ENCODE data around the gene ANKDD1B. TPM values are rescaled to one million over a fixed set of nuclear protein-coding genes. Genes with fewer than 3 reads are reported as not detected.
"Not testable (repeated sequence)": the region's sequence is repeated elsewhere in the genome, so short reads cannot be mapped to it uniquely, and the experiment has no call there.

ANKDD1B gene
- 0.37 and 1.0 TPM in 2 replicates for total RNA-seq

GRCh38 chr5:75611311-75612225 is at the start of gene ANKDD1B:
TSS of gene ANKDD1B (plus strand) at chr5:75611453. CDS start at chr5:75611635, 182 bp downstream.
- no peak for TF ChIP-seq CTCF (IDR thresholded peaks at IDR 0.05)
- Mint-ChIP-seq H3K36me3 (ENCODE audit: low read depth) (no peaks in the 10 kb centered on the region), H3K4me3 (peak within 1 kb of the TSS; percentile 49), H3K4me1 (peaks cover 16% of the 10 kb centered on the region), H3K27me3 (peaks cover 17% of the 10 kb centered on the region), H3K27ac (no peak within 1 kb of the TSS), H3K9me3 (no peaks in the 10 kb centered on the region)
- CTCF ChIA-PET = no interaction called here
- ATAC-seq (ENCODE audit: low read depth) (no peak), DNase-seq (peak; percentile 15)
- intact Hi-C loops (cut with micrococcal nuclease) = no loop called here
- POLR2A ChIA-PET = no interaction called here

- POLR2A ChIA-PET = interaction anchor here (0.6 to 2.0 kb wide), 4 partner anchors 9 to 55 kb away, joined by 3 to 7 read pairs (median 5); partner anchors contain the start of genes CERT1 and POLK
- Mint-ChIP-seq H3K4me3 (peak overlapping the region; percentile 76), H3K9me3 (peaks cover 14% of the 10 kb centered on the region), H3K27ac (peak overlapping the region; percentile 88), H3K36me3 (ENCODE audit: low read depth) (peaks cover 46% of the 10 kb centered on the region), H3K4me1 (peaks cover 39% of the 10 kb centered on the region)
- H3K27me3 Mint-ChIP-seq; CTCF ChIA-PET; ATAC-seq (ENCODE audit: low read depth); DNase-seq: not testable (repeated sequence)
- intact Hi-C loops (cut with micrococcal nuclease) = loop anchor here (1.0 to 2.0 kb wide), 4 partner anchors 15 to 151 kb away; partner anchors contain the start of genes CERT1, POC5 and POLK
Measured at GRCh38 chr5:75565991-75566709, 45.1 kb upstream of the ANKDD1B start.

- ChIA-PET POLR2A (interaction anchor here (0.9 to 2.0 kb wide), 6 partner anchors 9 to 151 kb away, joined by 3 to 7 read pairs (median 4); partner anchors contain the start of genes CERT1, POC5 and POLK), CTCF (no interaction called here)
- Mint-ChIP-seq H3K4me1 (peaks cover 46% of the 10 kb centered on the region), H3K36me3 (ENCODE audit: low read depth) (peaks cover 43% of the 10 kb centered on the region), H3K27ac (peak overlapping the region; percentile 88), H3K4me3 (peak overlapping the region; percentile 76), H3K27me3 (no peaks in the 10 kb centered on the region), H3K9me3 (peaks cover 11% of the 10 kb centered on the region)
- peak; percentile 83 for ATAC-seq (ENCODE audit: low read depth)
- intact Hi-C loops (cut with micrococcal nuclease) = loop anchor here (1.0 to 2.0 kb wide), 5 partner anchors 8 to 150 kb away; partner anchors contain the start of genes CERT1, POC5 and POLK
- TF ChIP-seq CTCF (IDR thresholded peaks at IDR 0.05) = no peak
- no peak for DNase-seq
Measured at GRCh38 chr5:75566710-75567309, 44.4 kb upstream of the ANKDD1B start.

- ChIA-PET CTCF (interaction anchor here (1.3 kb wide), 1 partner anchor 14 kb away, joined by 3 read pairs; no protein-coding TSS in a partner anchor), POLR2A (interaction anchor here (0.9 to 1.0 kb wide), 3 partner anchors 56 to 231 kb away, joined by 3 to 4 read pairs (median 3); partner anchors contain the start of genes CERT1, HMGCR, POC5 and POLK)
- Mint-ChIP-seq H3K36me3 (ENCODE audit: low read depth) (peaks cover 38% of the 10 kb centered on the region), H3K27ac (peak overlapping the region; percentile 88), H3K9me3 (peaks cover 9% of the 10 kb centered on the region), H3K27me3 (no peaks in the 10 kb centered on the region), H3K4me1 (peaks cover 51% of the 10 kb centered on the region), H3K4me3 (no peak overlapping the region)
- no peak for TF ChIP-seq CTCF (IDR thresholded peaks at IDR 0.05)
- no peak for DNase-seq
- ATAC-seq (ENCODE audit: low read depth) = no peak
- intact Hi-C loops (cut with micrococcal nuclease) = loop anchor here (1.0 to 2.0 kb wide), 4 partner anchors 8 to 149 kb away; partner anchors contain the start of gene POC5
Measured at GRCh38 chr5:75567710-75568109, 43.5 kb upstream of the ANKDD1B start.

- ATAC-seq (ENCODE audit: low read depth) (no peak), DNase-seq (no peak)
- TF ChIP-seq CTCF (IDR thresholded peaks at IDR 0.05) = no peak
- H3K27ac Mint-ChIP-seq = peak overlapping the region; percentile 88
- H3K9me3 Mint-ChIP-seq = peaks cover 8% of the 10 kb centered on the region
- ChIA-PET CTCF (interaction anchor here (1.3 kb wide), 1 partner anchor 13 kb away, joined by 3 read pairs; no protein-coding TSS in a partner anchor), POLR2A (interaction anchor here (1.0 kb wide), 2 partner anchors 57 to 231 kb away, joined by 3 to 4 read pairs; partner anchors contain the start of genes CERT1, HMGCR and POLK)
- no peak overlapping the region for H3K4me3 Mint-ChIP-seq
- H3K36me3 Mint-ChIP-seq (ENCODE audit: low read depth) = peaks cover 38% of the 10 kb centered on the region
- peaks cover 51% of the 10 kb centered on the region for H3K4me1 Mint-ChIP-seq
- H3K27me3 Mint-ChIP-seq = no peaks in the 10 kb centered on the region
- intact Hi-C loops (cut with micrococcal nuclease) = no loop called here
Measured at GRCh38 chr5:75568202-75568601, 43.1 kb upstream of the ANKDD1B start.

Data from activated B cell treated with CpG ODN at 0.5 μM for 24 hours (primary cell).